ENCODE data around the gene LYVE1.

- TF ChIP-seq CTCF (IDR thresholded peaks at IDR 0.05) (no peak), EZH2 (IDR thresholded peaks at IDR 0.05; ENCODE audit: borderline replicate concordance, insufficient read depth, low read depth, low read length, poor library complexity, severe bottlenecking) (no peak)
Observed at GRCh38 chr11:10604798-10605197, 36.3 kb upstream of the LYVE1 start.

Data from B cell (primary cell).